GM23248 (cell line): ENCODE measurements around the gene SF3B5. TPM values are rescaled to one million over a fixed set of nuclear protein-coding genes. Genes with fewer than 3 reads are reported as not detected.
"Not testable (repeated sequence)": the region's sequence is repeated elsewhere in the genome, so short reads cannot be mapped to it uniquely, and the experiment has no call there.

Experiments used
- DNase-seq: peaks from one replicate; pipeline ENCODE4 v3.0.0-alpha.2; 2015
- H2AFZ ChIP-seq: fragments of 200-600 bp; sonication (generic); 2 replicates; pipeline ENCODE4 v1.6.1; 2016; ENCODE audit warnings: antibody characterized with exemption
- H3F3A ChIP-seq: fragments of 200-600 bp; sonication (generic); 2 replicates; pipeline ENCODE4 v1.6.1; 2016; ENCODE audit warnings: mild to moderate bottlenecking, antibody characterized with exemption, mixed run types; ENCODE audit not compliant: insufficient read depth
- H3K27ac ChIP-seq: fragments of 200-600 bp; sonication (generic); 2 replicates; pipeline ENCODE4 v1.5.1; 2016; ENCODE audit warnings: mild to moderate bottlenecking
- H3K27me3 ChIP-seq: fragments of 200-600 bp; sonication (generic); replicated peaks from 2 replicates; pipeline ENCODE4 v1.6.1; 2016; ENCODE audit warnings: mild to moderate bottlenecking; ENCODE audit not compliant: insufficient read depth
- H3K36me3 ChIP-seq: fragments of 200-600 bp; sonication (generic); 2 replicates; pipeline ENCODE4 v1.6.1; 2016; ENCODE audit warnings: low read depth, mild to moderate bottlenecking
- H3K4me1 ChIP-seq: fragments of 200-600 bp; sonication (generic); 2 replicates; pipeline ENCODE4 v1.6.1; 2016; ENCODE audit warnings: mild to moderate bottlenecking; ENCODE audit not compliant: insufficient read depth
- H3K4me2 ChIP-seq: fragments of 200-600 bp; sonication (generic); one replicate; pipeline ENCODE4 v1.6.1; 2016; ENCODE audit warnings: mild to moderate bottlenecking; ENCODE audit not compliant: unreplicated experiment
- H3K4me3 ChIP-seq: fragments of 200-600 bp; sonication (generic); 2 replicates; pipeline ENCODE4 v1.5.1; 2016; ENCODE audit warnings: mild to moderate bottlenecking
- H3K79me2 ChIP-seq: fragments of 200-600 bp; sonication (generic); 2 replicates; pipeline ENCODE4 v1.6.1; 2016; ENCODE audit warnings: mild to moderate bottlenecking; ENCODE audit not compliant: insufficient read depth
- H3K9ac ChIP-seq: fragments of 200-600 bp; sonication (generic); 2 replicates; pipeline ENCODE4 v1.6.1; 2016; ENCODE audit warnings: mild to moderate bottlenecking
- H3K9me2 ChIP-seq: fragments of 200-600 bp; sonication (generic); 2 replicates; pipeline ENCODE4 v1.6.1; 2016; ENCODE audit warnings: mixed run types, mild to moderate bottlenecking, moderate library complexity; ENCODE audit not compliant: insufficient read depth
- H3K9me3 ChIP-seq: fragments of 200-600 bp; sonication (generic); one replicate; pipeline ENCODE4 v1.6.1; 2017; ENCODE audit warnings: low read depth
- H4K20me1 ChIP-seq: fragments of 200-600 bp; sonication (generic); 2 replicates; pipeline ENCODE4 v1.6.0; 2016; ENCODE audit not compliant: insufficient read depth
- EZH2 ChIP-seq: fragments of 200-600 bp; sonication (generic); IDR thresholded peaks from 2 replicates; pipeline ENCODE4 v1.6.1; 2018; ENCODE audit warnings: antibody characterized with exemption, mild to moderate bottlenecking; ENCODE audit not compliant: insufficient read depth, poor library complexity, severe bottlenecking
- EZH2phosphoT487 ChIP-seq: fragments of 200-600 bp; sonication (generic); IDR thresholded peaks from 2 replicates; pipeline ENCODE4 v1.6.1; 2018; ENCODE audit warnings: antibody characterized with exemption, moderate library complexity, mild to moderate bottlenecking, low read depth; ENCODE audit not compliant: insufficient read depth
- WGBS, 2 experiments: methylation state at CpG; one replicate each; pipeline ENCODE4 v1.1.6; 2015 to 2017; ENCODE audit warnings: low lambda C conversion rate in 2 of 2, low coverage in 1 of 2; ENCODE audit errors: missing lambda C conversion rate in 2 of 2; 5-methylcytosine and 5-hydroxymethylcytosine counted together
- in situ Hi-C: fragments of 300-500 bp; cut with MboI; formaldehyde crosslinking; loops from 2 replicates; pipeline ENCODE4 v1.15.0; 2020
- polyA plus RNA-seq: library from polyadenylated mRNA; unstranded; fragments of >200 nt; fragmentation: Nextera tagmentation; extraction: Ambion mirVana; gene quantifications from 2 replicates; pipeline ENCODE4 v1.2.1, GENCODE V29; 2016
- total RNA-seq: library from RNA; depleted of rRNA; stranded (reverse); fragments of >200 nt; shearing (Covaris generic); gene quantifications from 2 replicates; pipeline ENCODE4 v1.2.3, GENCODE V29; 2014

SF3B5 gene
- total and polyA plus RNA-seq, 2 experiments from 2014 or later, result 137 to 197 TPM

- Histone ChIP-seq H4K20me1 (no peaks in the 10 kb centered on the region), H3K79me2 (peaks cover 4% of the 10 kb centered on the region; the same call in 1 of the 2 replicates), H3K4me3 (no peak overlapping the region), H3K9me2 (no peaks in the 10 kb centered on the region), H3K36me3 (0 out of 2 replicates have a peak, but pooled peaks cover 3% of the 10 kb centered on the region), H3K27me3 (no peaks in the 10 kb centered on the region), H3K27ac (no peak overlapping the region), H3K9ac (no peak overlapping the region), H3K4me2 (no peak overlapping the region), H3F3A (no peaks in the 10 kb centered on the region), H2AFZ (no peak overlapping the region), H3K4me1 (no peaks in the 10 kb centered on the region), H3K9me3 (no peaks in the 10 kb centered on the region)
- DNase-seq, result no peak
- in situ Hi-C loops, result no loop called here
- TF ChIP-seq EZH2 (no peak), EZH2phosphoT487 (no peak)
- WGBS, 2 experiments, result 61 to 62% methylated on average over 3 of the region's 3 CpGs
Observed at GRCh38 chr6:144086959-144087358, 8.4 kb downstream of the SF3B5 start.

- no peaks in the 10 kb centered on the region for H4K20me1 ChIP-seq
- H3K4me3 ChIP-seq, result no peak overlapping the region
- DNase-seq, result no peak
- TF ChIP-seq EZH2 (no peak), EZH2phosphoT487 (no peak)
- H2AFZ ChIP-seq, result no peak overlapping the region
- H3K9me2 ChIP-seq, result no peaks in the 10 kb centered on the region
- 0 out of 2 replicates have a peak, but pooled peaks cover 3% of the 10 kb centered on the region for H3K36me3 ChIP-seq
- no peaks in the 10 kb centered on the region for H3K4me1 ChIP-seq
- in situ Hi-C loops, result no loop called here
- H3K79me2 ChIP-seq, result no peaks in the 10 kb centered on the region
- whole genome bisulfite sequencing, 2 experiments, result 95 to 98% methylated on average over 1 of the region's 1 CpG
- no peaks in the 10 kb centered on the region for H3K27me3 ChIP-seq
- no peaks in the 10 kb centered on the region for H3K9me3 ChIP-seq
- no peaks in the 10 kb centered on the region for H3F3A ChIP-seq
- H3K27ac ChIP-seq, result no peak overlapping the region
- H3K9ac ChIP-seq, result no peak overlapping the region
- no peak overlapping the region for H3K4me2 ChIP-seq
Observed at GRCh38 chr6:144083172-144083571, 12.2 kb downstream of the SF3B5 start.

- H3K4me1 ChIP-seq, H3K9ac ChIP-seq, H2AFZ ChIP-seq, H3K36me3 ChIP-seq, in situ Hi-C loops, H3K27ac ChIP-seq, H3K9me3 ChIP-seq, H3K9me2 ChIP-seq, H3K4me2 ChIP-seq, H3K4me3 ChIP-seq, H3K27me3 ChIP-seq, H3F3A ChIP-seq, DNase-seq, H4K20me1 ChIP-seq, H3K79me2 ChIP-seq: not testable (repeated sequence)
- WGBS, 2 experiments, result 33% methylated on average over 3 of the region's 3 CpGs; no CpG with 5 or more reads in 1 of the 2 experiments
Observed at GRCh38 chr6:144082412-144082811, 13.0 kb downstream of the SF3B5 start.

GRCh38 chr6:144077871-144078270 lies 17.5 kb downstream of the SF3B5 start:
- H2AFZ ChIP-seq, result no peak overlapping the region
- no peak overlapping the region for H3K27ac ChIP-seq
- no peak for DNase-seq
- H3K36me3 ChIP-seq, result no peaks in the 10 kb centered on the region
- H3F3A ChIP-seq, result no peaks in the 10 kb centered on the region
- H3K79me2 ChIP-seq, result no peaks in the 10 kb centered on the region
- no peak overlapping the region for H3K4me3 ChIP-seq
- H4K20me1 ChIP-seq, result no peaks in the 10 kb centered on the region
- in situ Hi-C loops, result no loop called here
- no peak overlapping the region for H3K4me2 ChIP-seq
- no peaks in the 10 kb centered on the region for H3K9me3 ChIP-seq
- no peaks in the 10 kb centered on the region for H3K27me3 ChIP-seq
- H3K9me2 ChIP-seq, result no peaks in the 10 kb centered on the region
- no peak overlapping the region for H3K9ac ChIP-seq
- WGBS, 2 experiments, result 76% methylated on average over 2 of the region's 2 CpGs
- H3K4me1 ChIP-seq, result no peaks in the 10 kb centered on the region
- TF ChIP-seq EZH2 (no peak), EZH2phosphoT487 (no peak)

- Histone ChIP-seq H3K36me3 (no peaks in the 10 kb centered on the region), H3K9me2 (no peaks in the 10 kb centered on the region), H3K79me2 (no peaks in the 10 kb centered on the region), H3K27ac (no peak overlapping the region), H4K20me1 (no peaks in the 10 kb centered on the region), H3K4me1 (no peaks in the 10 kb centered on the region), H2AFZ (no peak overlapping the region), H3F3A (no peaks in the 10 kb centered on the region), H3K9ac (no peak overlapping the region), H3K9me3 (no peaks in the 10 kb centered on the region), H3K4me3 (no peak overlapping the region), H3K4me2 (no peak overlapping the region), H3K27me3 (no peaks in the 10 kb centered on the region)
- in situ Hi-C loops, result no loop called here
- DNase-seq, result no peak
- WGBS, 2 experiments, result 75 to 79% methylated on average over 1 of the region's 1 CpG
- TF ChIP-seq EZH2phosphoT487 (no peak), EZH2 (no peak)
Observed at GRCh38 chr6:144075875-144076274, 19.5 kb downstream of the SF3B5 start.
